ENCODE measurements around the gene AUTS2.

- TF ChIP-seq CTCF (tag by site-specific recombination; IDR thresholded peaks at IDR 0.05) (no peak), ZNF501 (tag by site-specific recombination; IDR thresholded peaks at IDR 0.05) (no peak), PATZ1 (tag by site-specific recombination; IDR thresholded peaks at IDR 0.05) (no peak), ZNF24 (tag by site-specific recombination; IDR thresholded peaks at IDR 0.05) (no peak), ZNF600 (tag by site-specific recombination; IDR thresholded peaks at IDR 0.05) (no peak), ZNF791 (tag by site-specific recombination; IDR thresholded peaks at IDR 0.05) (no peak), ZNF223 (tag by site-specific recombination; IDR thresholded peaks at IDR 0.05) (no peak), YY1 (tag by site-specific recombination; IDR thresholded peaks at IDR 0.05) (no peak), ZNF274 (IDR thresholded peaks at IDR 0.05; ENCODE audit: low read length) (no peak), ZNF274 (tag by site-specific recombination; IDR thresholded peaks at IDR 0.05; ENCODE audit: borderline replicate concordance) (no peak)
Measured at GRCh38 chr7:70165477-70166170, 567.3 kb downstream of the AUTS2 start.
